Activated T-cell treated with anti-CD3 and anti-CD28 coated beads for 48 hours (primary cell): Measurements from ENCODE around the gene CDK13.
A peak's percentile ranks its signal among the peaks of the same experiment; 100 is the strongest.

ENCODE experiments used
- DNase-seq: peaks from one replicate; pipeline ENCODE4 v3.0.0-alpha.2; 2020; ENCODE audit warnings: low read depth

Gene CDK13

DNA sequence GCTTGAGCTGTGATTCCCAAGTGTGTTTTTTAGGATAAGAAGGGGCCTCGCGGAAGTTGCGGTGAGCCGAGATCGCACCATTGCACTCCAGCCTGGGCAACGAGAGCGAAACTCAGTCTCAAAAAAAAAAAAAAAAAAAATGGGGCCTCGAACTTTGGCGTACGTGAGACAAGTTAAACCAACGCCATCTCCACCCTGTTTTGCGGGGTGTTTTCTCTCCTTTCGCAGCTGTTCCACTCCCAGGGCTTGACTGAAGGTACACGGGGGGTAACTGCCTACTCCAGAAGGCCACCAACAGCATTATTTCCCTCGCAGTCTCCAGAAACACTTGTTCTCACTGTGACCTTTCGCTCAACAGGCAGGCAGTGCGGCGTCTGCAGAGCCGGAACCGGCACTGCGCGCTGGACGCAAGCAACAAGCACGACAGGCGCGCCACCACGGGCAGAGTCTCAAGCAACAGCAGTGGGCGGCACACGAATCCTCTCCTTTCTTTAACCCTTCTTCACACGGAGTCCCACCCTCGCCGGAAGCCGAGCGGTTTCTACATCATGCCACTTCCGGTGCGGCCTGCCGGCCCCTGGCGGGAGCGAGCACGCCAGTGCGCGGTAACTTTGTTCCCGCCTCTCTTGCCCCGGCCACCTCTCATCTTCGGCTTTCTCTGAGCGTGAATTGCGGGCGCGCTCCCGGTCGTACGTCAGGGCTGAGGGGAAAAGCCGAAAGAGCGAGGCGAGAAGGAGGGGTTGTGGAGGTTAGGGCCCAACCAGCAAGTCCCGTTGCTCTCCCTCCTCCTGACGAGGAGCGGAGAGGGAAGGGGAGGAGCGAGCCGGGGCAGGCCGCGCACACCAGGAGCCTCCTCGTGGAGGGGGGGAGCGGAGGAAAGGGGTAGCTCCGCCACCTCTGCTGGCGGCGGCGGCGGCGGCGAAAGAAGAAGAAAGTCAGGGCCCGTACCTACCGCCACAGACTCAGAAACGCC is 814 bp upstream of the CDK13 start:
- peak; percentile 97 for DNase-seq

DNA sequence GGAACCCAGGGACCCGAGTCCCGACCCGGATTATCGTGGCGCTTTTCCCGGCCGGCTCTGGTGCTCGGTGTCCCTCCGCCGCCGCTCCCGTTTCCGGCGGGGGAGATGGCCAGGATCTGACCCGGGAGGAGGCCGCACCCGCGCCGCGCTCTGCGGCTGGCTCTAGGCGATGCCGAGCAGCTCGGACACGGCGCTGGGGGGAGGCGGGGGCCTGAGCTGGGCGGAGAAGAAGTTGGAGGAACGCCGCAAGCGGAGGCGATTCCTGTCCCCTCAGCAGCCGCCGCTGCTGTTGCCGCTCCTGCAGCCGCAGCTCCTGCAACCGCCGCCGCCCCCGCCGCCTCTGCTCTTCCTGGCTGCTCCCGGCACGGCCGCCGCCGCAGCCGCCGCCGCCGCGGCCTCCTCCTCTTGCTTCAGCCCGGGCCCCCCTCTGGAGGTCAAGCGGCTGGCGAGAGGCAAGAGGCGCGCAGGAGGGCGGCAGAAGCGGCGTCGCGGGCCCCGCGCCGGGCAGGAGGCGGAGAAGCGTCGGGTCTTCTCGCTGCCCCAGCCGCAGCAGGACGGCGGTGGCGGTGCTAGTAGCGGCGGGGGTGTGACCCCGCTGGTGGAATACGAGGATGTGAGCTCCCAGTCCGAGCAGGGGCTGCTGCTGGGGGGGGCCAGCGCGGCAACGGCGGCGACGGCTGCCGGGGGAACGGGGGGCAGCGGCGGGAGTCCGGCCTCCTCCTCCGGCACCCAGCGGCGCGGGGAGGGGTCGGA is 593 bp downstream of the CDK13 start:
- peak; percentile 29 for DNase-seq

DNA sequence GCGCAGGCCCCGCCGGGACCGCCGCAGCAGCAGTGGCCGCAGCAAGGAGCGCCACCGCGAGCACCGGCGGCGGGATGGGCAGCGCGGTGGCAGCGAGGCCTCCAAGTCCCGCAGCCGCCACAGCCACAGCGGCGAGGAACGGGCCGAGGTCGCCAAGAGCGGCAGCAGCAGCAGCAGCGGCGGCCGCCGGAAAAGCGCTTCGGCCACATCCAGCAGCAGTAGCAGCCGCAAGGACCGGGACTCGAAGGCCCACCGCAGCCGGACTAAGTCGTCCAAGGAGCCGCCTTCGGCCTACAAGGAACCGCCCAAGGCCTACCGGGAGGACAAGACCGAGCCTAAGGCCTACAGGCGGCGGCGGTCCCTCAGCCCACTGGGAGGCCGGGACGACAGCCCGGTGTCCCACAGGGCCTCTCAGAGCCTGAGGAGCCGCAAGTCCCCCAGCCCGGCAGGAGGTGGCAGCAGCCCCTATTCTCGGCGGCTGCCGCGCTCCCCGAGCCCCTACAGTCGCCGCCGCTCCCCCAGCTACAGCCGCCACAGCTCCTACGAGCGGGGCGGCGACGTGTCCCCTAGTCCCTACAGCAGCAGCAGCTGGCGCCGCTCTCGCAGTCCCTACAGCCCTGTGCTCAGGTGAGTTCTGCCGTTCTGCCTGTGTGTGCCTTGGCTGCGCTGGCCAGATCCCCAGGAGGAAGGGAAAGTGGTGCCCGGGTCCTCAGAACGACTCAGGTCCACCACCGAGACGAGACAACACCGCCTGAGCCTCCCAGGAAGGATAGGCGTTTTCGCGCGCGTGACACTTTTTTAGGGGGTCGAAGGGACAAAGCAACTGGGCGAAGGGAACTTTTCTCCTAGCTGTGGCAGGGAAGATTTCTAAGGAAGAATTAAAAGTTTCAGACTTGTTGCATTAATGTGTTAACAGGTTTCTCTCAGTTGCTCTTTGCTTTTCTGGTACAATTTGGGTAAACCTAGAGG is 1.5 kb downstream of the CDK13 start:
- peak; percentile 68 for DNase-seq

DNA sequence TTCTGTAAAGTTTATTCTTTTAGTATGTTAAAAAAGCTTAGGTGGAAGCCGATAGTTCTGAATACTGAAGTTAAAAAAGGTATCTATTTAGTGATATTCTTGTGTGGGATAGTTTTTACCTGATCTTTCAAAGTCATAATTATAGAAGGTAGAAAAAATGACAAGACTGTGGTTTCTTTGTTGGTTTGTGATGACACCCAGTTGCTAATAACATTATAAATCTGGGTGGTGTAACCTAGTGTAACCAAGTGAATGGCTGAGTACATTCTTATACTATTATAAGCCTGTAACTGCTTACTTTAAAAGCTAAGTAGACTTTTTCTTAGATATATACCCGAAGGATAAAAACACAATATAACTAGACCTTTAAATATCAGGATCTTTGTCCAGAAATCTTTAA is 2.3 kb downstream of the CDK13 start:
- no peak for DNase-seq

DNA sequence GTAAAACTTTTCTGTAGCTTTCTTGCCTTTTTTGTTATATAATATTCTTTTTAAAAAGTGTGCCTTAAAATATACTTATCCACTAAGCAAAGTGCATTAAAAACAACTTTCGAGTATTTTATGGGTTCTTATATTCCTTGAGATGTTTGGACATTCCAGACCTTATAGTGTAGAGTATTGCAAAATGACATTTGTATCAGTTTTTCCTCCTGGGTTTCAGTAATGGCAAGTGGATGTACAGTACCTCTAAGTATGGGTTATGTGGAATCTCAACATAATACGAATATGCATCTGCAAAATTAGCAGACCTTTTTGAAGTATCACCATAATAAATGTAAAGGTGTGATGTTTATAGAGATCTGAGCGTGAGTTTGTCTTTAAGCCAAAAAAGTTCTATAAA is 2.7 kb downstream of the CDK13 start:
- DNase-seq: no peak

DNA sequence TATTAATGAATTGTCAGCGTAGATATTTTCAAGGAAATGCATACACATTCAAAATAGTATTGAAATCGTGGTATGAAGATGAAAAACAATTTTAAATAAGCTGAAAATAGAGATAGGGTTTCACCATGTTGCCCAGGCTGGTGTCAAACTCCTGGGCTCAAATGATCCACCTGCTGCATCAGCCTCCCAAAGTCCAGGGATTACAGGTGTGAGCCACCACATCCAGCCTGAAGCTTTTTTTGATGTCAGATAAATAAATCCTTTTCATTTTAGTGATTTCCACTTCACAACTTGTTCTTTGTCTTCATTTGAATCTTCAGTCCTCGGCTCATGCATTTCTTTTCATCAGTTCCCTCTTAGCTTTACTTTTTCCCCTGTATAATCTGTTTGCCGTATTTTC is 4.6 kb downstream of the CDK13 start:
- DNase-seq: no peak

DNA sequence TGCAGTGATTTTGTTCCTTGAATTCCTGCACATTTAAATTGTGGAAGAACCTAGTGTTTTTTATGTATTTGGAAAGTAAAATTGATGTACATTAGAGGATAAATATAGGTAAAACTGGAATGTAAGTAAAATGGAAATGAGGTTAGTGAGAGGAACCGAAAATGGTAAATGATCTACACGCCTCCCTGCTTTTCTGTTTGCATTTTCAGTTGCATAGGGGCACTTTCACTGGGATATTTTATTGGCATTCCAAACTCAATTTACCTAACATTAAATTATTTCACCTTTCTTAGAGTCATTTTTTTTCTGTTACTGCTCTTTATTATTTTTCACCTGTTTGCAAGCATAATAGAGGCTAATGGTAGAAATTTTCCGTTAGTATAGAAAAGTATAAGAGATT is 8.0 kb downstream of the CDK13 start:
- no peak for DNase-seq

DNA sequence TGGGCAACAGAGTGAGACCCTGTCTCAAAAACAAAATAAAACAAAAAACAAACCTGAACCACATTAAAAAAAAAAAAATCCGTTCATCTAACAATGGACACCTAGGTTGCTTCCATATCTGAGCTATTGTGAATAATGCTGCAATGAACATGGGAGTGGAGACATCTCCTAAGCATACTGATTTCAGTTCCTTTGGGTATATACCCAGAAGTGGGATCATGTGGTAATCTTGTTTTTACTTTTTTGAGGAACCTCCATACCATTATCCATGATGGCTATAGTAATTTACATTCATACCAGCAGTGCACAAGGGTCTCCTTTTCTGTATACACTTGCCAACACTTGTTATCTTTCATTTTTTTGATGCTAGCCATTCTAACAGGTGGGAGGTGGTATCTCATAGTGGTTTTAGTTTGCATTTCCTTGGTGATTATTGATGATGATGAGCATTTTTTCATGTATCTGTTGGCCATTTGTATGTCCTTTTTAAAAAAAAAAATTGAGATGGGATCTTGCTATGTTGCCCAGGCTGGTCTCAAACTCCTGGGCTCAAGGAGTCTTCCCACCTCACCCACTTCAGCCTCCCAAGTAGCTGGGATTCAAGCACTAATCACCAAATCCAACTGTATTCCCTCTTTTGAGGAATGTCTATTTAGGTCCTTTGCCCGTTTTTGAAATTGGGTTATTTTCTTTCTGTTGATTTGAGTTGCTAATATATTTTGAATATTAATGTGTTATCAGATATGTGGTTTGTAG is 17.5 kb downstream of the CDK13 start:
- DNase-seq: no peak

DNA sequence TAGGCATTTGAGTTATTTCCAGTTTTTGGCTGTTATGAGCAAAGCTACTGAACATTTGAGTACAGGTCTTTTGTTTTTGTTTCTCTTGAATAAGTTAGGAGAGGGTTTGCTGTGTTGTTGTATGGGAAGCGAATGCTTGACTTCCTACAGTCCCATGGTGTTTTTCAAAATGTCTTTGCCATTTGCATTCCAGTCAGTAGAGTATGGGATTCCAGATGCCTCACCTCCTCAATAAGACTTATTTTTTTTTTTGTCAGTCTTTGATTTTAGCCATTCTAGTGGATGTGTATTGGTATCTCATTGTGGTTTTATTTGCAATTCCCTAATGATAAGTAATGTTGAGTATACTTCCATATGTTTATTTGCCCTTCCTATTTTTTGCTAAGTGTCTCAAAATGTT is 19.4 kb downstream of the CDK13 start:
- no peak for DNase-seq

DNA sequence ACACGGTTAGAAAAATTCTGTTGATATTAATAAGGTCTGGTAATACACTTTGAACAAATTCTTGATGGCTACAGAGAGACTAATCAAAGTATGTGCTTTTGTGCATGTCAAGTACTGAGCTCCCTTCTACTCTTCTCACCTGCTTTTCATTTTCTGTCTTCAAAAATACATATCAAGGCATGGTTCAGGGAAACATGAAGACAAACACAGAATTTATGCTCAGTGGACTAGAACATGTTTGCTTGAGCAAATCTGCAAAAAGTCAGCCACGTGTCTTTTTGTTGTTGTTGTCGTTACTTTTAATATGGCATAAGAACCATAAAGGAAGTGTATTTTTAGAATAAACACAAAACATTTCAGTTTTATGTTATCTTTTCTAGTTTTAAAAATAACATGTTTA is 21.9 kb downstream of the CDK13 start:
- DNase-seq: no peak

DNA sequence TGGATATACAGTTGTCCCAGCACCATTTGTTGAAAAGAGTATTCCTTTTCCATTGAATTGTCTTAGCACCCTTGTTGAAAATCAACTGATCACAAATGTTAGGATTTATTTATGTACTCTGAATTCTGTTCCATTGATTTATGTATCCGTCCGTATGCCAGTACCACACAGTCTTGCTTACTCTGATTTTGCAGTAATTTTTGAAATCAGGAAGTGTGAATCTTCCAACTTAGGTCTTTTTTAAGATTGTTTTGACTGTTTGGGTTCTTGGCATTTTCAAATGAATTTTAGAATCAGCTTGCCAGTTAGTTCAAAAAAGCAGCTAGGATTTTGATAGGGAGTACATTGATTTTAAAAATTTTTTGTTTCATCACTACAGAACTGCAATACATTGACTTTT is 23.7 kb downstream of the CDK13 start:
- no peak for DNase-seq

DNA sequence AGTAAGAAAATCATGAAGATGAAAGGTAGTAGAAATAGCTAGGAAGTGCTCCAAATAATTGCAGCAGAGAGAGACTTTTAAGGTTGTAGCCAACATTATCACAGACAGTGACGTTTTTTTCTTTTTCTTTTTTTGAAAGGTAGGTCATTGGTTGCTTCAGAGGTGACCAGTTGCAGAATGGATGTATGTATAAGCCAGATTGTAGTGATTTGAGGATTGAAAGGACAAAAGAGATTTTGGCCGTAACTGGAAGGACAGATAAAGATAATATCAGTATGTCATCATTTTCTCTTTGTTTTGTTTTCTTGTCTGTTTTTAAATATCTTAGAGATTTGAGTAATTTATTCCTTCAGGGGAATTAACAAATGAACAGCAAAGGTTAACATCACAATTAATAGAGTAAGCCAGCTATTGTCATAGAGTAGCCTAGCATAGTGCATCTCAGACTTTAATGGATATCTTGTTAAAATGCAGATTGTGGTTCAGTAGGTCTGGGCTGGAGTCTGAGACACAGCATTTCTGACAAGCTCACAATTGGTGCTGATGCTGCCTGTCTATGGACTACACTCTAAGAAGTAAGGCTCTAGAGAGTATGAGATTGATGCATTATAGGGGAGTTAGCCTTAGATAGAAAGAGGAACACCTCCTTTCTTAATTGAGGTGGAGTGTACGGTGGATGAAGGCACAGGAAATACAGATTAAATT is 28.3 kb downstream of the CDK13 start:
- no peak for DNase-seq

DNA sequence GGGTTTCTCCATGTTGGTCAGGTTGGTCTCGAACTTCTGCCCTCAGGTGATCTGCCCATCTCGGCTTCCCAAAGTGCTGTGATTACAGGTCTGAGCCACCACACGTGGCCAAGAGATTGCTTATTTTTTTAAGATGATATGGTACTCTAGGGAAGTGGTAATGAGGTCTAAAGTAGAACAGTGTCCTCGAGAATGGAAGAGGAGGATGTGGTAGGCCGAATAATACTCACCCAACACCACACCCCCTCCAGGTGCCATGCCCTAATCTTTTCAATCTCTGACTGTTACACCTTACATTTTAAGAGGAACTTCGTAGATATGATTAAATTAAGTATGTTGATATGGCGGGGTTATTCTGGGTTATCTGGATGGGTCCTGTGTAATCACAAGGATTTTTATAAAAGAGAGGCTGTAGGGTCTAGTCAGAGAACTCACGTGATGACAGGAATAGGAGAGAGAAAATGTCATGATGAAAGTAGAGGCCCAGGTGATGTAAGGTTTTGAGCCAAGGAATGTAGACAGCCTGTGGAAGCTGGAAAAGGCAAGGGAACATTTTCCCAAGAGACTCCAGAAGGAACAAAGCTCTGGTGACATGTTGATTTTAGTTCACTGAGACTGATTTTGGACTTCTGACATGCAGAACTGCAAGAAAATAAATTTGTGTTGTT is 29.5 kb downstream of the CDK13 start:
- no peak for DNase-seq

DNA sequence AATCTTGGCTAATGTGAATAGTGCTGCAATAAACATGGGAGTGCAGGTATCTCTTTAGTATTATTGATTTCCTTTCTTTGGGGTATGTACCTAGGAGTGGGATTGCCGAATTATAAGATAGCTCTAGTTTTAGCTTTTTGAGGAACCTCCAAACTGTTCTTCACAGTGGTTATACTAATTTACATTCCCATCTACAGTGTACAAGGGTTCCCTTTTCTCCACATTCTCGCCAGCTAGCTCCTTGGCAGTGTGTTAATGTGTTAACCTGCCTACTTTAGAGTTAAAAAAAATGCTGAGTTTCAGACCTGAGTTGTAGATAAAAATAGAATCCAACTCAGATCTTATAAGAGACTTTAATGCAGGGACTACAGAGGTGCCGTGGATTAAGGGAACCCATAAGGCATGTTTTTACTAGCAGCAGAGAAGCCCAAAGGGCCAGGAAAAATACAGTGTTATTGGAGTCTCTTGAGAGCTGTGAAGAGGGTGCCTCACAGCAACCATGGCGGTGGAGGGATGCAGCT is 35.4 kb downstream of the CDK13 start:
- no peak for DNase-seq

DNA sequence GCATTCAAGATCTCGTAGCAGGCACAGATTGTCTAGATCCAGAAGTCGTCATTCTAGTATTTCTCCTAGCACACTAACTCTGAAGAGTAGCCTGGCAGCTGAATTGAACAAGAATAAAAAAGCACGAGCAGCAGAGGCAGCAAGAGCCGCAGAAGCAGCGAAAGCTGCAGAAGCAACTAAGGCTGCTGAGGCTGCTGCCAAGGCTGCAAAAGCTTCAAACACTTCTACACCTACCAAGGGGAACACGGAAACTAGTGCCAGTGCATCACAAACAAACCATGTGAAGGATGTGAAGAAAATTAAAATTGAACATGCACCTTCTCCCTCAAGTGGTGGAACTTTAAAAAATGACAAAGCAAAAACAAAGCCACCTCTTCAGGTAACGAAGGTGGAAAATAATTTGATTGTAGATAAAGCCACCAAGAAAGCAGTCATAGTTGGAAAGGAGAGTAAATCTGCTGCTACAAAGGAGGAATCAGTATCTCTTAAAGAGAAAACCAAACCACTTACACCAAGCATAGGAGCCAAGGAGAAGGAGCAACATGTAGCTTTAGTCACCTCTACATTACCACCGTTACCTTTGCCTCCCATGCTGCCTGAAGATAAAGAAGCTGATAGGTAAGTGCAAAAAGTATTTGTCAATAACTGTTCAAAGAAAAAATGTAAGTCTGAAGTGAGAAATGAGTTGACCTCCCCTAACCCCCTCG is 37.7 kb downstream of the CDK13 start:
- no peak for DNase-seq

DNA sequence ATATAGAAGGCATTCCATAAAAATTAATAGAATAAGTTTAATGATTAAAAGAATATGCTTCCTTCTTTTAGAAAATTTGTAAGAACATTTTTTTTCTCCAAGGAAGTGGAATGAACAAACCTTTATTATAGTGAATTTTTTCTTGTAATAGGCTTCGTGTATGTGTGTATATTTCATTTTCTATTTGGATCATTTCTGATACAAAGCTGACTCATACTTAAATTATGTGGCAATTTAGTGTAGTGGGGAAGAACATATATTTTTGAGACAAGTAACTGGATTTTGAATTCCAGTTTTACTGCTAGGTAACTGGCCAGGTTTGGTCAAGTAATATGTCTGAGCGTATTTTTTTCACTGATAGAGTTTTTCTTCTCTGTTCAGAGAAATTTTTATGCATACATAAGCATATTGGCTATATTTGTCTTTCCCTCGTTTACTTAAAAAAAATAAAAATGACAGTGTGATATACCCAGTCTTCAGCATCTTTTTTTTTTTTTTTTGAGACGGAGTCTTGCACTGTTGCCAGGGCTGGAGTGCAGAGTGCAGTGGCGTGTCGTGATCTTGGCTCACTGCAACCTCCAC is 50.8 kb downstream of the CDK13 start:
- DNase-seq: no peak

DNA sequence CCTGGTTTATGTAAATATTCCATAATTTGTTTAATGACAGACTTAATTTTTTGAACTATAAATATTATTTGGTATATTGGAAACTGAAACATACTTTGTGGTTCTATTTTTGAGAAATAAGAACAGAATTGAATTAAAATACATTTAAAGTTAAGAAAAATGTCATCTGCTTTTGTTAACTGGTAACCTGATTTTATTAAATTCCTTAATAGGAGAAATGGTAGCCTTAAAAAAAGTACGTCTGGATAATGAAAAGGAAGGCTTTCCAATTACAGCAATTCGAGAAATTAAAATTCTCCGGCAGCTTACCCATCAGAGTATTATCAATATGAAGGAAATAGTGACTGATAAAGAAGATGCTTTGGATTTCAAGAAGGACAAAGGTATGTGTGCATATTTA is 51.6 kb downstream of the CDK13 start:
- no peak for DNase-seq

DNA sequence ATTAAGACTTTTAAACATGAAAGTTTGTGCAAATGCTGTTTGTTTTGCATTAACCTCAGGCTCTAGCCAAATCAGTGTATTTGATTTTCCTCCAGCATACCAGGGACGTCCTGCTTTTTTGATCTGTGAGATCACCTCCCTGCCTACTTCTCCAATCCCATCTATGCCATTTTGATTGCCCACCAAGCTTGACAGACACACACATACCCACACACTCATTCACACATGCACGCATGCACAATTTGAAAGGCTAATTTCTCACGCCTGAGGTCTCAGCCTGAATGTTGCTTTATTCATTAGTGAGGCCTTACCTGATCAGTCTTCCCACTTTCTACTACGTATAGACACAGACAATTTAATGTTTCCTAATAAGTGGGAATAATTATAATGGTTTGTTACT is 53.5 kb downstream of the CDK13 start:
- no peak for DNase-seq
